Measurements from ENCODE around the gene TPPP2.

DNA sequence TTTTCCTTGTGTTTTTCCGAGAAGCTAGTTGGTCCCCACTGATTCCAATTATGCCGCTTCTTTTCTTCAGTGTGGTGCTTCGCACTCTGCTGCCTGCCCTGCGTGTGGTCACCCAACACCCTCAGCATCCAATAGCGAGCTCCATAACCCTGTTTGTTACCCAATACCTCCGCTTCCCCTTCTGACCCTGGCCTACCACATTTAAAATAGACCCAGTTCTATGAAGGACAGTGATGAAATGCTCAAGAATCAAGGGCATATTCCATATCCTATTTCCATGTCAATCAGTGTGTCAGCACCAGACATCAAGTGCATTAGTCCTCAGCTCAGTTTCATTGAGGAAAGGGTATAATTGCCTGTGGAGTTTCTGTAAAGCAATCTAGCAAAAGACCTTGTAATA is 14.7 kb upstream of the TPPP2 start:
- TF ChIP-seq, protein P1, sequence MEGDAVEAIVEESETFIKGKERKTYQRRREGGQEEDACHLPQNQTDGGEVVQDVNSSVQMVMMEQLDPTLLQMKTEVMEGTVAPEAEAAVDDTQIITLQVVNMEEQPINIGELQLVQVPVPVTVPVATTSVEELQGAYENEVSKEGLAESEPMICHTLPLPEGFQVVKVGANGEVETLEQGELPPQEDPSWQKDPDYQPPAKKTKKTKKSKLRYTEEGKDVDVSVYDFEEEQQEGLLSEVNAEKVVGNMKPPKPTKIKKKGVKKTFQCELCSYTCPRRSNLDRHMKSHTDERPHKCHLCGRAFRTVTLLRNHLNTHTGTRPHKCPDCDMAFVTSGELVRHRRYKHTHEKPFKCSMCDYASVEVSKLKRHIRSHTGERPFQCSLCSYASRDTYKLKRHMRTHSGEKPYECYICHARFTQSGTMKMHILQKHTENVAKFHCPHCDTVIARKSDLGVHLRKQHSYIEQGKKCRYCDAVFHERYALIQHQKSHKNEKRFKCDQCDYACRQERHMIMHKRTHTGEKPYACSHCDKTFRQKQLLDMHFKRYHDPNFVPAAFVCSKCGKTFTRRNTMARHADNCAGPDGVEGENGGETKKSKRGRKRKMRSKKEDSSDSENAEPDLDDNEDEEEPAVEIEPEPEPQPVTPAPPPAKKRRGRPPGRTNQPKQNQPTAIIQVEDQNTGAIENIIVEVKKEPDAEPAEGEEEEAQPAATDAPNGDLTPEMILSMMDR (conservative IDR thresholded peaks at IDR 0.05) = no peak
- TF ChIP-seq EZH2 (IDR thresholded peaks at IDR 0.05; ENCODE audit: low read depth) = no peak
